Renal pelvis (tissue), 3 donors: ENCODE data around the gene SLC2A11. TPM values are rescaled to one million over a fixed set of nuclear protein-coding genes. Genes with fewer than 3 reads are reported as not detected.

Experiments
- polyA plus RNA-seq, 3 donors: library from polyadenylated mRNA; unstranded; fragments of 120-200 nt; gene quantifications; one replicate each; pipeline ENCODE4 v1.2.1, GENCODE V29; 2013; ENCODE audit not compliant: insufficient read length in 3 of 3

Gene SLC2A11
- polyA plus RNA-seq, 3 donors: 22.8 to 68.3 (median 61.5) TPM

Other genes with a start within 250 kb of the SLC2A11 start
- 1 to 10 TPM; 2.3 to 4.8 (median 2.5) TPM for gene DRICH1, start 225.6 kb upstream of the SLC2A11 start, polyA plus RNA-seq
- 1 to 10 TPM; 2.5 to 5.7 (median 3.9) TPM for gene RGL4, start 166.9 kb upstream of the SLC2A11 start, polyA plus RNA-seq
- gene ZNF70, start 106.8 kb upstream of the SLC2A11 start, polyA plus RNA-seq: 1 to 10 TPM; 6.1 to 8.6 (median 7.7) TPM
- gene VPREB3, start 103.5 kb upstream of the SLC2A11 start, polyA plus RNA-seq: 1 to 10 TPM in 2 of 3 donors, under 1 TPM in 1; 0.89 to 1.3 (median 1.1) TPM
- gene C22orf15, start 94.9 kb upstream of the SLC2A11 start, polyA plus RNA-seq: 1 to 10 TPM; 2.2 to 3.7 (median 2.9) TPM
- 100 to 1,000 TPM in 1 of 3 donors, 10 to 100 TPM in 2; 81.4 to 103 (median 91.5) TPM for gene CHCHD10, start 89.9 kb upstream of the SLC2A11 start, polyA plus RNA-seq
- 10 to 100 TPM; 15.3 to 21.9 (median 20.0) TPM for gene MMP11, start 85.0 kb upstream of the SLC2A11 start, polyA plus RNA-seq
- 100 to 1,000 TPM; 171 to 218 (median 181) TPM for gene SMARCB1, start 70.9 kb upstream of the SLC2A11 start, polyA plus RNA-seq
- gene DERL3, start 18.9 kb upstream of the SLC2A11 start, polyA plus RNA-seq: 1 to 10 TPM; 4.9 to 6.4 (median 6.3) TPM
- 100 to 1,000 TPM; 248 to 398 (median 342) TPM for gene MIF, start 36.5 kb downstream of the SLC2A11 start, polyA plus RNA-seq
- gene GSTT2B, start 103.3 kb downstream of the SLC2A11 start, polyA plus RNA-seq: 10 to 100 TPM; 13.7 to 19.4 (median 14.8) TPM
- 10 to 100 TPM in 2 of 3 donors, 1 to 10 TPM in 1; 6.4 to 13.1 (median 10.8) TPM for gene DDTL, start 109.0 kb downstream of the SLC2A11 start, polyA plus RNA-seq
- gene DDT, start 116.6 kb downstream of the SLC2A11 start, polyA plus RNA-seq: 10 to 100 TPM; 73.9 to 90.9 (median 90.2) TPM
- 1 to 10 TPM; 1.0 to 1.9 (median 1.3) TPM for gene GSTT2, start 122.3 kb downstream of the SLC2A11 start, polyA plus RNA-seq
- gene GSTT4, start 147.6 kb downstream of the SLC2A11 start, polyA plus RNA-seq: not detected
- gene CABIN1, start 153.4 kb downstream of the SLC2A11 start, polyA plus RNA-seq: 10 to 100 TPM; 55.6 to 66.7 (median 63.5) TPM